ENCODE results near the gene CNGB1.
A peak's percentile ranks its signal among the peaks of the same experiment; 100 is the strongest.
"Not testable (repeated sequence)": the region's sequence is repeated elsewhere in the genome, so short reads cannot be mapped to it uniquely, and the experiment has no call there.

CNGB1 gene

DNA sequence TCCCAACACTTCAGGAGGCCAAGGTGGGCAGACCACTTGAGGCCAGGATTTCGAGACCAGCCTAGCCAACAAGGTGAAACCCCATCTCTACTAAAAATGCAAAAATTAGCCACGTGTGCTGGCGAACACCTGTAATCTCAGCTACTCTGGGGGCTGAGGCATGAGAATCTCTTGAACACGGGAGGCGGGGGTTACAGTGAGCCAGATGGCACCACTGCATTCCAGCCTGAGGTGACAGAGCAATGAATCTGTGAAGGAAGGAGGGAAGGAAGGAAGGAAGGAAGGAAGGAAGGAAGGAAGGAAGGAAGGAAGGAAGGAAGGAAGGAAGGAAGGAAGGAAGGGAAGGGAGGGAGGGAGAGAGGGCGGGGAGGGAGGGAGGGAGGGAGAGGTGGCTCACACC lies 124.0 kb downstream of the CNGB1 start:
- DNase-seq, result not testable (repeated sequence)

DNA sequence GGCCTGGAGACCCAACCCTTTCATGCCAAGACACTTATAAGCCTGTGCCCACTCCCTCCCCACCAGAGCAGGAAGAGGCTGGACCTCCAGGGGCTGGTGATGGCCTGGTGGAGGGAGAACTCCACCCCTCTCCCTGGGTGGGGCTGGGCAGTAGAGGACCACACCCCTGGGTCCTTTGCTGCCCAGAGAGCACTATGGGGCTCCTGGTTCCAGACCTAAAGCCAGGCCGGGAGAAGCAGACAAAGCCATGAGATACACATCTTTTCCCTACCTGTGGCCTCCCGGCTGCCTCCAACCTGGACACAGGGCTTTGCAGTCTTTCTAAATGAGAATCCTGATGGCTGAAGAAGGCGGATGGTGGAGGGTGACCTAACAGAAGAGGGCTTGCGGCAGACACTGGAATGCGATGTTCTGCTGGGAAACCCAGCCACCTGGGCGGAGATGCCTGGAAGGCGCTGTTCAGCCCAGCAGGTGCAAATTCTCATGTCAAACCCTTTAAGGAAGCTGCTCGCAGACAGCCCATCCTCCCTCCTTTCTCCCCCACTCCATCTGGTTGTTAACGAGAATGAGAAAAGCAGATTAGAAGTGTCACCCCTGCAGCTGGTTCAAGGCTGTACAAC lies 124.7 kb downstream of the CNGB1 start:
- DNase-seq, result peak; percentile 80

GRCh38 chr16:57845115-57845514 lies 125.8 kb downstream of the CNGB1 start:
- DNase-seq, result no peak

DNA sequence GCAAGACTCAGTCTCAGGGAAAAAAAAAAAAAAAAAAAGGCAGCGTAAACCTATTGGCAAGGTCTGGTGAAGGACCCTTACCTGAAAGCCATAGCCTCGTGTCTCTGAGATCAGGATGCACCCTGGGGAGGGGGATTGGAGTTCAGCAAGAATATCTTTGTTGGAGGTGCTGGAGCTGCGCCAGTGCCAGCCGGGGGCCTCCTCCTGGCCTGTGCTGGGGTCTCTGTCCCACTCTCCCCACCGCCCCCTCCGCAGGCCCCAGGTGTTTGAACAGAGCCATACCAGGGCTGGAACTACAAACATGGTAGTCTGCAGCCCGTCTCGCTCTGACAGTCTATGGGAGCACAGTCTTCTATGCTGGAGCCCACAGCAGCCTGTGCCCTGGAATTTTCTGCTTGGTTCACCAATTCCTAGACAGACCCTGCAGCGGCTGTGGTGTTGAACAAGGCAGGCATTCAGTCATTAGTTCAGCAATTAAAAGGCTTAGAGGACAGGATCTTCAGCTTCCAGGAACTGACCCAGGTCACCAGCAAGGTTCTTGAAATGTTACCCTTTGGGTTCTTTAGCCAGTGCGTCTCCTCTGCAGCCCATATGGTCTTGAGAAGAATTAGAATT lies 126.4 kb downstream of the CNGB1 start:
- no peak for DNase-seq

GRCh38 chr16:57843400-57843799 lies 127.5 kb downstream of the CNGB1 start:
- no peak for DNase-seq

DNA sequence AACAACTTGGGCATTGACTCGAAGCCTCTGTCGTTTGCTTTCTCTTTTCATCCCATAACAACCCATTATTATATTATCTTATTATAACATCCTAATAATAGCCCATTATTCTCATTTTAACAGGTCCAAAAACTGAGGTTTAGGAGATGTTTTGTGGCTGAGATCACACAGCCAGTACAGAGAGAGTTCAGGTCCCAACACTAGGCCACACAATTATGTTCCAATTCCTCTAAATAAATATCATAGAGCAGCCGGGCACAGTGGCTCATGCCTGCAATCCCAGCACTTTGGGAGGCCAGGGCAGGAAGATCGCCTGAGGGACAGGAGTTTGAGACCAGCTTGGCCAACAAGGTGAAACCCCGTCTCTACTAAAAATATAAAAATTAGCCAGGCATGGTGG lies 128.3 kb downstream of the CNGB1 start:
- DNase-seq, result no peak

- DNase-seq, result no peak
These were observed 130.1 kb downstream of the CNGB1 start for GRCh38 chr16:57840833-57841232.

DNA sequence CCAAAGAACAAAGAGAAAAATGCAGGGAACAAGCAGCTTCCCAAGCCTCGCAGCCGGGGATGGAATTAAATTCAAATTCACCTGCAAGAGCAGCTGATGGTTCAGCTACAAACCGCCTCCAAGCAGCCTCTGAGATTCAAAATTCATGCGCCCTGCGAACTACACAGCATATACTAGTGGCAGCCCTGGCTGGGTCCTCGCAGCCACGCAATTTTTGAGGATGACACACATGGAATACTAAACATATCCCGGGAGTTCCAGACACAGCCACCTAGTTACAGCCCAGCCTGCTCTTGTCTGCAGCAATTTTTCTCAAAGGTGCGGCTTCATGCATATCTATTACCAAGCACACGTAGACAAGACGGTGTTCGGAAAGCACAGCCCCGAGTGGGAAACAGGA lies 132.8 kb downstream of the CNGB1 start:
- no peak for DNase-seq

DNA sequence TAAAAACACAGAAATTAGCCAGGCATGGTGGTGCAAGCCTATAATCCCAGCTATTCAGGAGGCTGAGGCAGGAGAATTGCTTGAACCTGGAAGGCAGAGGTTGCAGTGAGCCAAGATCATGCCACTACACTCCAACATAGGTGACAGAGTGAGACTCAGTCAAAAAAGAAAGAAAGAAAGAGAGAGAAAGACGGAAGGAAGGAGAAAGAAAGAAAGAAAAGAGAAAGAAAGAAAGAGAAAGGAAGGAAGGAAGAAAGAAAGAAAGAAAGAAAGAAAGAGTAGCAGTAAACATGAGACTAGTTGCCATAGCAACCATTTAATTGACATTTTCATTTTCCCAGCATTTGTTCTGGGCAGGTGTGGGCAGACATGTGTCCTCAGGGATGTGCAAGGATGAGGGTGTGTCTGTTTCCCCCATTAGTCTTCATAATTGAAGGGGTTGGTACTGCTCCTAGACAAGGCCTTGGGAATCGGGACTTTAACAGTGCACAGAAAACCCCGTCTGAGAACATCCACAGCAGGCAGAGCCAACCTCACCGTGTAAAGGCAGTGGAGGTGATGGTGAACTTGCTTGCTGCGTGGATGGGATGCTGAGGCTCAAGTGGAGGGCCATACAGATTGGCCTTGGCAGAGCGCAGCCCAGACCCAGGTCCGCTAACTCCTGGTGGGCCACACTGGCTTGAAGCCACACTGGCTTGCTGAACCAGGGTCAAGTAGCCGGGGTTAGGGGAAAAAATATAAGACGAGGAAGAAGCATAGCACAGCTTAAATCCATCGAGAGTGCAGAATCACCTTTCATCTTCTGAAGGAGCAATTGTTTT lies 133.4 kb downstream of the CNGB1 start:
- no peak for DNase-seq

DNA sequence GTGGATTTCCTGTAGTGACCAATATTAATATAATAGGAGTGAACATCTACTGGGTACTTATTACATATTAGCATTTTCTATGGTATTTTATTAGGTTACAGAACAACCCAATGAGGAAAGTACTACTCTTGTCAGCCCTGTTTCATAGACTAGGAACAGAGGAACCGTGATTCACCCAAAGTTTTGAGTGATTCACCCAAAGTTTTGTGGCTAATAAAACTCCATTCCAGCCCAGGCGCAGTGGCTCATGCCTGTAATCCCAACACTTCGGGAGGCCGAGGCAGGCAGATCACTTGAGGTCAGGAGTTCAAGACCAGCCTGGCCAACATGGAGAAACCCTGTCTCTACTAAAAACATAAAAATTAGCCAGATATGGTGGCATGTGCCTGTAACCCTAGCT lies 135.5 kb downstream of the CNGB1 start:
- DNase-seq, result not testable (repeated sequence)

DNA sequence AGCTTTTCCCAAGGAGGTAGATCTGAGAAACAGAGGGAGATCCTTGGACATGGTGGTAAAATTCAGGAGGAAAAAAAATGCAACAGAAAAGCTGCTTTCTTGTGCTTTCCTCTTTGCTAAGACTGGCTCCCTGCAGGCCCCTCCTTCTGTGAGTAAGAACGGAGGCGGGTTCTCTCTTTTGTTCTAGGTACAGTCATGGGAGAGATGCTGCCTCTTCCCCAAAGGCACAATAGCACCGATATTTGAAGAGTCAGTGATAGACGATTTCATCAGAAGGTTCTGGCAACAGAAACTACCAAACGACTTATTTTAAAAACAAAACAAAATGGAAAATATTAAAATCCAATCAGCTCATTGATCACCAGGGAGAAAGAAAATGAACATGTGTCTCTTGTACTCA lies 136.0 kb downstream of the CNGB1 start:
- DNase-seq, result no peak
